NCI-H146 (cell line): Measurements from ENCODE around the gene BMPR1A.

Experiments
- DNase-seq: peaks from one replicate; lab custom pipeline; 2025; lab: John Stamatoyannopoulos, UW

BMPR1A gene

DNA sequence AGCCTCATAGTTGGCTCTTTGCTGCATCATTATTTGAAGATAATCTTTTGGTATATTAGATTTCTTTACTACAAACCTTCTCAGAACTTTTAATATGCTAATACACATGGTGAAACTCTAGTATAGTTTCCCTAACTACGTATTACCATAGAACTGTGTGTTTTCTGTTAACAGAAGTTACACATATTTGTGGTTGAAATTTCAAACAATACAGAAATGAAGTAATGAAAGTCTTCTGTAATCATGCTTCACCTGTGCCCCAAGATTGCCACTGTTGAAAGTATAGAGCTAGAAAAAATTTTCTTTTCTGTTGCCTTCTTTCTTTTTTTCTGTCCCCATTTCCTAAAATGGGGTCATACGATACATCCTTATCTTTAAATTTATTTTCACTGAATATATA lies 9.1 kb downstream of the BMPR1A start:
- DNase-seq: no peak

DNA sequence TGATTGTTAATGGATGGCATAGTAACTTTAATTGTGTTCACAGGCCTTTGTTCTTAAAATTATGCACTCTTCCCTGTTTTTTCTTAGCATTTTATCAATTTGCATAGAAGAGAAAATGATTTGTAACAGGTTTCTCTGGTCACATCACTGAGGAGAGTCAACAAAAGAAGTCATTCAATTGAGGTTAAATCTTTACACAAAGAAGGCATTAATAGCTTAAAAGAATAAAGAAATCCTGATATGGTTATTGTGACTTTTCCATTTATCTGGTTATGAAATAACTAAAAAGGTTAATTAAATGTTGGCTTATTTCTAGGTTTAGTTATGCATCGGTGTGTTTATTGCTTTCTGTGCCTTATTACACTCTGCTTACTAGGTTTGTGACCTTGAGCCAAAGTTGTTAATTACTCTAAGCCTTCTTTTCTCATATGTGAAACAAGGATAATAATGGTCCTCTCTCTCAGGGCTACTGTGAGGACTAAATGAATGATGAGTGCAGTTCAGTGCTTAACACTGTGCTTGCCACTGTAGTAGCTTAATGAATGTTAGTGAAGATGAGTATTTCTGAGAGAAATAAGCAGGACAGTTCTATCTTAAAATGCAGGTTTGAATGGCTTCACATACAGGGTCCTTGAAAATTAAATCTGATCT lies 12.1 kb downstream of the BMPR1A start:
- no peak for DNase-seq

DNA sequence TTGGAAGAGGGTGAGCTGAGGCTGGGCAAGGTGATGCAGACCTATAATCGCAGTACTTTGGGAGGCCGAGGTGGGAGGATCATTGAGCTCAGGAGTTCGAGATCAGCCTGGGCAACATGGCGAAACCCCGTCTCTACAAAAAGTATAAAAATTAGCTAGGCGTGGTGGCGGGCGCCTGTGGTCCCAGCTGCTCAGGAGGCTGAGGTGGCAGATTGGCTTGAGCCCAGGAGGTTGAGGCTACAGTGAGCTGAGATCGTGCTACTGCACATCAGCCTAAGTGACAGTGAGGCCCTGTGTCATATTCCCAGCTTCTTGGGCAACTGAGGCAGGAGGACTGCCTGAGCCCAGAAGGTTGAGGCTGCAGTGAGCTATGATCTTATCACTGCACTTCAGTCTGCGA lies 13.6 kb downstream of the BMPR1A start:
- no peak for DNase-seq

DNA sequence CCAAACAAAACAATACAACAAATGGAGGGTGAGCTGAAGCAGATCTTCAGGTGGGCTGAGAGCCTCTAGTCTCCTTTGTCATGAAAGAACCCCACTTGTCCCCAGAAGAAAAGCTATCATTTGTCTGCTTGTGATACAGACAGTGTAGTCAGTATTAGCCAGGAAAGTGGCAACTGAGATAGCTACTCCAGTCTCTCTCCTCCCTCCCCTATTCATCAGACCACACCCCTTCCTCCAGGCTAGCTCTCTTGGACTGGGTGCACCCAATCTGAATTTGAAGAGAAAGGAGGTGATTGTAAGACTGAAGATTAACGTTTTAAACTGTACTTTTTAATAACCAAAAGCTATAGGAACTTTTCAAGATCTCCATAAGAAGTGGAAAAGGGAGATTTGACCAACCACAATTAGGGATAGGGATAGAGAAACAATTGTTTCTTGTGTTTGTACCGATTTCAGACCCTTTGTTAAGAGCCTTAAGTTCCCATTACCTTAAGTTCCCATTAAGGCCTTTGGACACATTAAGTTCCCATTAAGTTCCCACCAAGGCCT lies 14.1 kb downstream of the BMPR1A start:
- no peak for DNase-seq

DNA sequence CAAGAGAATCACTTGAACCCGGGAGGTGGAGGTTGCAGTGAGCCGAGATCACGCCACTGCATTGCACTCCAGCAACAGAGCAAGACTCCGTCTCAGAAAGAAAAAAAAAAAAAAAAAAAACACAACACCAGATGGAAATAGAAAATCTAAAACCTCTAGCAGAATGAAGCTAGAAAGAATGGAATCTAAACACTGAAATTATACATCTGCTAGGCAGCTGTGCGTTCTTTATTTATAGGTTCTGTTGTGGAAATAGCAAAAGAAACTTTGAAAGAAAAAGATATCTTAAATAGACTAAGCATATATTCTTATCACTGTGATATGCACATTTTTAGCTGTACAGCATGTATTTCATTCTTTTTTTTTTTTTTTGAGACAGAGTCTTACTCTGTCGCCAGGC lies 17.1 kb downstream of the BMPR1A start:
- DNase-seq: no peak

DNA sequence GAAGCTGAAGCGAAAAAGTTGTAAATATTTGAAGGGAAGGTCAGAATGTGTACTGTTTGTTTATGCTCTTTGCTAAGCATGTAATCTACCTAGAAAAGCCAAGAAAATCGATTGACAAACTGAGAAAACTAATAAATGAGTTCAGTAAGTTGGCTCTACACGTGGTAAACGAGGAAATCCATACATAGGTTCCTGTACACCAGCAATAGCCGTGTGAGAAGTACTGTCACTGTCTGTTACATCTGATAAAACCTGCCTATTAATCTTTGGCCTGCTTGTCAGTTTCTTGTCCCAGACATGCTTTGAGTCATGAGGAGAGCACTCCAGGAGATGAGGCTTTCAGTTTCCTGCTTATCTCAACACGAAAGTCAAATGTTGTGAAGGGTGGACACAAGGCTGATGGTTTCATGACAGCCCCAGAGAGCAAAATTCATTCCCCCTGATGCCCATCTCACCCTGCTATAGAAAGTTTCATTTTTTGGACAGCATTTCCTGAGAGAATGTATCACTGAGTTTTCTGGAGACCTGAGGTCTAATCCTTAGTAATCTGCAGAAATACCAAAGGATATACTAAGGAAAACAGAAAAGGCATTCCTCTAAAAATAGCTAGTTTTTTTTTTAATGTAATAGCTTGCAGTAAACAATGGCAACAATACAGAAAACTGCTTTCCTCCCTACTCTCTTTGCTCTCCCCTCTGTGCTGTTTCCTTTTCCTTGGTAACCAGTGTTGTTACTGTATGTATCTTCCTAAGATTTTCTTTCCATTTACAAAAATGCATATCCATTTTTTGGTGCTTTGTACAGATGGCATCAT lies 18.8 kb downstream of the BMPR1A start:
- DNase-seq: no peak

DNA sequence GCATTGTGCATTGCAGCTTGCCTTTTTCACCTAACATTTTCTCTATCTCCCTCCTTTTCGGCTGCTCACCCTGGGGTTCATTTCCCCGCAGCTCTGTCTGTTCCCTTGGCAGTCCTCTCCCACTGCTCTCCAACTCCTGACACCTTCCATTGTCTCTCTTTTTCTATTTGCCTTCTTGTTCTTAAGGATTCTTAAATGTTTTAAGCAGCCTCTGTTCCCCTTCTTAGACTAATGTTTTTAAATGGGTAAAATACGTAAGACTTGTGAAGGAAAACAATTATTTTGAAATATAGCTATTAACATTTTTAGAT lies 19.4 kb downstream of the BMPR1A start:
- DNase-seq: no peak

DNA sequence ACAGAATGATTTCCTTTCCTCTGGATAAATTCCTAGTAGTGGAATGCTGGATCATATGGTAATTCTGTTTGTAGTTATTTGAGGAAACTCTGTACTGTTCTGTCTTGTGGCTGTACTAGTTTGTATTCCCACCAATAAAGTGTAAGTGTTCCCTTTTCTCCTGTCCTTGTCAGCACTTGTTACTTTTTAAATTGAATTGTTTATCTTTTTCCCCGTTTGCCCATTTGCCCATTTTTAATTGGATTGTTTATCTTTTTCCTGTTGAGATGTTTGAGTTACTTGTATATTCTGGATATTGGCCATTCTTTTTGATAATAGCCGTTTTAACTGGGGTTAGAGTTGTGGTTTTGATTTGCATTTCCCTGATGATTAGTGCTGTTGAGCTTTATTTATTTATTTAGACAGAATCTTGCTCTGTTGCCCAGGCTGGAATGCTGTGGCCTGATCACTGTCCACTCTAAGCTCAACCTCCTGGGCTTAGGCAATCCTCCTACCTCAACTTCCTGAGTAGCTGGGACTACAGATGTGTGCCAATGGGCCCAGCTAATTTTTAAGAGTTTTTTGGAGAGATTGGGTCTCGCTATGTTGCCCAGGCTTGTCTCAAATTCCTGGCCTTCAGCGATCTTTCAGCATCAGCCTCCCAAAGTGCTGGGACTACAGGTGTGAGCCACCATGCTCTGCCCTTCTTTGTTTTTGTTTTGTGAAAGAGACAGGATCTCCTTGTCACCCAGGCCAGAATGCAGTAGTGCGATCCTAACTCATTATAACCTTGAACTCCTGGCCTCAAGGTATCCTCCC lies 23.0 kb downstream of the BMPR1A start:
- DNase-seq: no peak

DNA sequence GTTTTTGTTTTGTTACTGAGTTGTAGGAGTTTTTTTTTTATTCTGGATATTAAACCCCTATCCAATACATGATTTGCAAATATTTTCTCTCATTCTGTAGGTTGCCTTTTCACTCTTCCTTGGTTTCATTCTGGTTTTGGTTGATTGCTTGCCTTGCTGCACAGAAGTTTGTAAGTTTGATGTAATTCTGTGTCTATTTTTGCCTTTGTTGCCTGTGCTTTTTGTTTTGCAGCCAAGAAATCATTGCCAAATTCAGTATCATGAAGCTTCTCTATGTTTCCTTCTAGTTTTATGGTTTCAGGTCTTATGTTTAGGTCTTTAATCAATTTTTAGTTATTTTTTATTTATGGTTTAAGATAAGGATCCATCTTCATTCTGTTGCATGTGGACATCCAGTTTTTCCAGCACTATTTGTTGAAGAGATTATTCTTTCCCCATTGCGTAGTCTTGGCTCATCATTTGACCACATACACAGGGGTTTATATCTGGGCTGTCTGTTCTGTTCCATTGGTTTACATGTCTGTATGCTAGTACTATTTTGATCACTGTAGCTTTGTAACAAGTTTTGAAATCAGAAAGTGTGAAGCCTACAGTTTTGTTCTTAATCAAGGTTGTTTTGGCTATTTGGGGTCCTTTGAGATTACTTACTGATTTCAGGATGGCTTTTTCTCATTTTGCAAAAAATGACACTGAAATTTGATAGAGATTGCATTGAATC lies 26.4 kb downstream of the BMPR1A start:
- DNase-seq: no peak

DNA sequence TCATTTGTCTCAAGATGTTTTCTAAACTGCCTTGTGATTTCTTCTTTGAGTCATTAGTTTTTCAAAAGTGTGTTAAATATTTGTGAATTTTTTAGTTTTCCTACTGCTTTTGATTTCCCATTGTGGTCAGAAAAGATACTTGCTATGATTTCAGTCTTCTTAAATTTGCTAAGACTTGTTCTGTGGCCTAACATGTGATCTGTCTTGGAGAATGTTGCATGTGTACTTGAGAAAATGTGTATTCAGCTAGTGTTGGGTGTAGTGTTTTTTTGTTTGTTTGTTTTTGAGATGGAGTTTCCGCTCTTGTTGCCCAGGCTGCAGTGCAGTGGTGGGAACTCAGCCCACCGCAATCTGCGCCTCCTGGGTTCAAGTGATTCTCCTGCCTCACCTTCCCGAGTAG lies 28.6 kb downstream of the BMPR1A start:
- DNase-seq: no peak

DNA sequence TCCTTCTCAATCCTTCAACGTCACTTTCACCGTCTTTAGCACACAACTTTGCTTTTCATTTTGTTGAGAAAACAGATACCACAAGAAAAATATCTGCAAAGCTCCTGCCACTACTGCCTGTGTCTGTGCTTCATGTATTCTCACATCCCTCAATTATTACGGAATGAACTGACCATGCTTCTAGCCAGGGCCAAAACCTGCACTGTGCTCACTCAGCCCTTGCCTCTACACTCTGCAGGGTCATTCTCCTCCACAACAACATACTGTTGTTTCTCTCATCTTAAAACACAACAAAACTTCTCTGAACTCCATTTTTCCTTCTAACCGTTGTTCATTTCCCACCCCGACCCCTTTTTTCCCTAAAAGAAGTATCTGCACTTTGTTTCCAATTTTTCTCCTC lies 29.5 kb downstream of the BMPR1A start:
- DNase-seq: no peak

DNA sequence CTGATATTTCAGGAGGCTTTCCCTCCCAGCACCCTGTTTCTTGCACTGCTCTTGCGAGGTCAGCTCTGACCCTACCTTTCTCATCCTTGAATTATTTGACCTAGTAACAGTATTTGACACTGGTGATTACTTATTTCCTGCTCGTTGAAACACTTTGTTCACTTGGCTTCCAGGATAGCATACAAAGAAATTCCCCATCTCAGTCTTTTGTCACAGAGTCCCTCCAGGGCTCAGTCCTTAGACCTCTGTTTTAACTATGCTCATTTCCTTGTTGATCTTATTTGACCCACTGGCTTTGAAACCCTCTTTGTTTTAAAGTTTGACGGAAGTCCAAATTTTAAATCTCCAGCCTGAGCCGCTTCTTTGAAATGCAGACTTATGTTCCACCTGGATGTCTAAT lies 29.9 kb downstream of the BMPR1A start:
- no peak for DNase-seq

DNA sequence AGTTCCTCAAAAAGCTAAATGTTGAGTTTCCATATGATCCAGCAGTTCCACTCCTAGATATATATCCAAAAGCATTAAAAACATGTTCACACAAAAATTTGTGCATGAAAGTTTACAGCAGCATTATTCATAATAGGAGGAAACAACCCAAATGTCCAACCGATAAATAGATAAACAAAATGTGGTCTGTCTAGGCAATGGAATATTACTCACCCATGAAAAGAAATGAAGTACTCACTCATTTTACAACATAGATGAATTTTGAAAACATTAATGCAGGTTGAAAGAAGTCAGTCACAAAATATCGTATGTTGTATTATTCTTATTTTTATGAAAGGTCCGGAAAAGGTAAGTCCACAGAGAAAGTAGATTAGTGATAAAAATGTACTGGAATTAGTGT lies 34.0 kb downstream of the BMPR1A start:
- no peak for DNase-seq

DNA sequence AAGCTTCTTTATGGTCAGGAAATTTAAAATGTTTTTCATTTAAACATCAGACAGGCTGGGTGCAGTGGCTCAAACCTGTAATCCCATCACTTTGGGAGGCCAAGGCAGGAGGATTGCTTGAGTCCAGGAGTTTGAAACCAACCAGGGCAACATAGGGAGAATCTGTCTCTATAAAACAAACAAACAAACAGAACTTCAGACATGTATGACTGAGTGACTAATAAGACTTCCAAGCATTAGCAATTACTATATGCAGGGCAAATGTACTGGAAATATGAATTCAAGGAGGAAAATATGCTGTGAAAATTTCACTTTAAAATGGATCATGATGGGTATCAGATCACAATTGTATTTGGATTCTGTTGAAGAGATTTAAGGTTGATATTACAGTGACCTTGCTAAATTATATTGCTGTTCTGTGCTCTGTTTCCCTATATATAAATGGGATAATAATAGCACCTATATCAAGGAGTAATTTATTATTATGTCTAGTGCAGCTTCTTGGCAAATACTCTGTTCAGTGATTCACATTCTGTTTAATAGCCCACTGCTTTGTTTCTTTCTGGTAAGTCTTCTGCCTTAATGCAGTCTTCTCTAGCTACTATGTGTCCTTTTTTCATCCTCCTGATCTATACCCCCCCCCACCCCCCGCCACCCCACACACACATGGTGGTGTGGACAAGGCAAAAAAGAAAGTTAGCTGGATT lies 36.2 kb downstream of the BMPR1A start:
- no peak for DNase-seq

DNA sequence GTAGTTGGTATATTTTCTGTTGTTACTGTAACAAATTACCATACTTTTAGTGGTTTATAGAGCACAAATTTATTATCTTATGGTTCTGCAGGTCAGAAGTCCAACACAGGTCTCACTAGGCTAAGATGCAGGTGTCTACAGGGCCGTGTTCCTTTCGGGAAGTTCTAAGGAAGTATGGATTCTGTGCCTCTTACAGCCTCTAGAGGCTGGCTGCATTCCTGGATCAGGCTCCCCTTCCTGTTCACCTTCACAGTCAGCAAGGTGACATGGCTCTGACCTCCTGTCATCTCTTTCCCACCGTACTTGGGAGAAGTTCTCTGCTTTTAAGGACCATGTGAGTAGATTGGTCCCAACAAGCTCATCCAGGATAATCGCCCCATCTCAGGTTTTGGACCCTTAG lies 37.3 kb downstream of the BMPR1A start:
- no peak for DNase-seq

DNA sequence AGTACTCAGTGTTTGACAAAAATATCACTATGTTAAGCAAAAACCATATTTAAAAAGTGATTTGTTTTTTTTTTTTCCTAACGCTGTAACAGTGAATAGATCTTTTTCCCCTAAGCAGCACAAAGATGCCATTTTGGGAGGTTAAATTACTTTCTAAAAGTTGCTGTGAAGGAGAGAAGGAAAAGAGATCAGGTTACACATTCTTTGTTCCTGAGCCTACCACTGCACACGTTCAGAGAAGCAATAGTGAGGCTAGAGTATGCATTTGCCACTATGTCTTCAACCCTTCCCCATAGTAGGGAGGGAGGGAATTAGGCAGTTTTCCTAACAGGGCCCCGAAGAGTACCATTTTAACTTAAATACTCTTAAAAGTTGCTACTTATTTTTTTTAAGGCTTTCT lies 38.9 kb downstream of the BMPR1A start:
- no peak for DNase-seq

DNA sequence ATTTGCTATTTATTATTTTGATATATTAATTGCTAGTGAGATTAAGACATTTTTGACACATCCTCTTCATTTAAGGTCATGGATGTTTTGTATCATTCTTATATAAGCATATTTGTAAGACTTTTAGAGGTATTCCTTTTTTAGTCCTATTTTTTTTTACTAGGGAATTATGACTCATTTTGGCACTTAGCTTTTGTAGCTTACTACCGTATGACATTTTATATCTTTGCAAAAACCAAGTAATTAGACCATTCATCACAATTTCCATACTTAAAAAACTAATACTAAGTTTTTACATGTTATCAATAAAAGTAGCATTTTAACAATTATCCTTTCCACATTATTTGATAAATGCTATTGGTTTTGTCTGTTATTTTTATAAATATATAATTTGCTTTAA lies 41.6 kb downstream of the BMPR1A start:
- no peak for DNase-seq

DNA sequence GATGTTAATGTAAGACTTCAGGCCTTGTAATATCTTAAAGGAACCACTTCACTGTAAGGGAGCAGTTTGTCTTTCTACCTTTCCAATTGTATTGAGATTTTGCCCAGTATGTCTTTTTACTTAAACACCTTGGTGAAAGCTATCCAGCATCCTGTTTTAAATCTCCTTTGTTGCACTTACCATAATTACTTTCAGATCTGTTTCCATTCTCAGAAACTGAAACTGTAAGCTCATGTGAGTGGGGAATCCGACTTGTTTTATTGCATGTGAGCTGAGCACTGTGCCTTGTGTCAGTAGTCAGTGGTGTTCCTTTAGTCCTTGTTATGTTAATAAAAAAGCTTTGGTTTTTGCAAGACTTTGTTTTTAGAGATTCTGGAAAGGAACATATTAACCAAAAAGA lies 42.2 kb downstream of the BMPR1A start:
- no peak for DNase-seq

DNA sequence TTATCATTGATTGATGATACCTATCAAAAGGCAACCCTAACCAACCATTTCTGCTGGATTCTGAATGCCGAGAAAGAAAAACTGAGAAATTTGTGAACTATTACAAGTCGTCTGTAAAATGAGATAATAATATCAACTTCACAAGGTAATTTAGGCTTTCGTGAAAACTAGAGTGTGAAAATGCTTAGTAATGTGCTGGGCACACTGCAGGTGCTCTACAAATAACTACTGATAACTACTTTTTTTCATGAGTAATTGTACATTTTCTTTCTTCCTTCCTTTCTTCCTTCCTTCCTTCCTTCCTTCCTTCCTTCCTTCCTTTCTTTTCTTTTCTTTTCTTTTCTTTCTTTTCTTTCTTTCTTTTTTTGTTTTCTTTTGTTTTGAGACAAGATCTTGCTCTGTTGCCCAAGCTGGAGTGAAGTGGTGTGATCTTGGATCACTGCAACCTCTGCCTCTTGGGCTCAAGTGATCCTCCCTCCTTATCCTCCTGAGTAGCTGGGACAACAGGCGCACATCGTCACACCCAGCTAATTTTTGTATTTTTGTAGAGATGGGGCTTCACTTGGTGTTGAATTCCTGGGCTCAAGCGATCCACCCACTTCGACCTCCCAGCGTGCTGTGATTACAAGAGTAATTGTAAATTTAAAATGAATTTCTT lies 42.9 kb downstream of the BMPR1A start:
- no peak for DNase-seq

DNA sequence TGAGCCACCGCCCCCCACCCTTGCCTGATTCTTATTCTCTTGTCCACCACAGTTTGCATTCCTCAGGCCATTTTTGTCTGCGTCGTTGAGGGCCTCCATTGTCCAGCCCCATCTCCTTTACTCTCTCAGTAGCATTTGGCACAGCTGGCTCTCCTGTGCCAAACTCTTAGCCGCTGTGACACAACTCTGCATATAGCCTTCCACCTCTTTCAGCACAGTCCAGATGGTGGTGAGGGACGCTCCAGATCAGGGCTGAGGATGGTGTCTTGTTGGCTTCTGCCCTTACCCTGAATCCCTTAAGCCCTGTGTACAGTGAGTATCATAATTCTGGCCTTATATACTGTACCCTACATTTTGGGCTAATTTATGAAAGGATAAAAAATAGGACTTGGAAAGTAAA lies 45.6 kb downstream of the BMPR1A start:
- DNase-seq: no peak

DNA sequence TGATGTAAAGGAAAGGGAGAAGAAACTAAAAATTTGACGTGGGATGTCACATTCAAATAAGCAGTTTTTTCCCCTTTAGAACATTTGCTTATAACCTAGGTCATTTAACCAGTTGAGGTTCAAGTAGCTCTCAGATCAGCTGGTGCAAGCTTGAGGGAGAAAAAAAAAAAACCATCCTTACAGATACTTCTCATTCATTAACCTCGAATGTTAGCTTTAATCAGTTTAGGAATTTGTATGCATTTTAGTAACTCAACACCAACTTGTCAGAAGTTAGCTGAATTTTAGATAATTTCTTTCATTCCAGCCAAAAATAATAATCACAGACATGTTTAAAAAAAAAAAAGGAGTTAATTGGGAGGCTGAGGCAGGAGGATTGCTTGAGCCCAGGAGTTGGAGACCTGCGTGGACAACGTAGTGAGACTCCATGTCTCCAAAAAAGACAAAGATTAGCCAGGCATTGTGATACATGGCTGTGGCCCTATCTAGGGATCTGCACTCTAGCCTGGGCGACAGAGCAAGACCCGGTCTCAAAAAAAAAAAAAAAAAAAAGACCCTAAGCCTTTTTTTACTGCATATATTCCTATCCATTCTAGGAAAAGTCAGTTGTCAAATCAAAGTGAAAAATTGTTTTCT lies 46.2 kb downstream of the BMPR1A start:
- DNase-seq: no peak
